SHP77 (cell line): ENCODE results near the gene UMOD.
"Not testable (repeated sequence)": the region's sequence is repeated elsewhere in the genome, so short reads cannot be mapped to it uniquely, and the experiment has no call there.

ENCODE experiments used
- DNase-seq, 2 experiments: peaks; one replicate each; lab custom pipeline; 2025; lab: John Stamatoyannopoulos, UW

UMOD gene

GRCh38 chr16:20321051-20321450 is 31.5 kb downstream of the UMOD start:
- not testable (repeated sequence) for DNase-seq

GRCh38 chr16:20320592-20320991 is 31.9 kb downstream of the UMOD start:
- no peak for DNase-seq

GRCh38 chr16:20320178-20320577 is 32.3 kb downstream of the UMOD start:
- DNase-seq, result no peak

GRCh38 chr16:20319406-20319805 is 33.1 kb downstream of the UMOD start:
- no peak for DNase-seq

GRCh38 chr16:20318437-20318836 is 34.1 kb downstream of the UMOD start:
- no peak for DNase-seq

- no peak for DNase-seq
Observed at GRCh38 chr16:20318006-20318405, 34.5 kb downstream of the UMOD start.

GRCh38 chr16:20317117-20317516 is 35.4 kb downstream of the UMOD start:
- DNase-seq, result no peak

GRCh38 chr16:20316715-20317114 is 35.8 kb downstream of the UMOD start:
- no peak for DNase-seq

GRCh38 chr16:20315764-20316163 is 36.8 kb downstream of the UMOD start:
- no peak for DNase-seq

GRCh38 chr16:20314575-20314974 is 37.9 kb downstream of the UMOD start:
- DNase-seq, result no peak

- no peak for DNase-seq
Observed at GRCh38 chr16:20313741-20314140, 38.8 kb downstream of the UMOD start.

- DNase-seq, result not testable (repeated sequence)
Observed at GRCh38 chr16:20312536-20313095, 39.9 kb downstream of the UMOD start.

GRCh38 chr16:20311548-20311947 is 41.0 kb downstream of the UMOD start:
- DNase-seq, result no peak

- no peak for DNase-seq
Observed at GRCh38 chr16:20310421-20311395, 41.8 kb downstream of the UMOD start.

GRCh38 chr16:20309786-20310185 is 42.7 kb downstream of the UMOD start:
- no peak for DNase-seq

GRCh38 chr16:20308801-20309590 is 43.5 kb downstream of the UMOD start:
- no peak for DNase-seq

- DNase-seq, result no peak
Observed at GRCh38 chr16:20308266-20308665, 44.2 kb downstream of the UMOD start.

- DNase-seq, result no peak
Observed at GRCh38 chr16:20307791-20308190, 44.7 kb downstream of the UMOD start.

GRCh38 chr16:20307240-20307671 is 45.3 kb downstream of the UMOD start:
- no peak for DNase-seq

GRCh38 chr16:20306401-20306800 is 46.1 kb downstream of the UMOD start:
- DNase-seq, result no peak

GRCh38 chr16:20303012-20303411 is 49.5 kb downstream of the UMOD start:
- DNase-seq, result no peak

GRCh38 chr16:20302389-20302788 is 50.1 kb downstream of the UMOD start:
- no peak for DNase-seq

- no peak for DNase-seq
Observed at GRCh38 chr16:20301840-20302239, 50.7 kb downstream of the UMOD start.
